HEK293T (cell line): ENCODE data around the gene GOLGA6D.
"Not testable (repeated sequence)": the region's sequence is repeated elsewhere in the genome, so short reads cannot be mapped to it uniquely, and the experiment has no call there.

ENCODE experiments used
- CTCF ChIA-PET: fragments of 350-600 bp; formaldehyde crosslinking; extraction: SDS; loops from one replicate; lab custom pipeline; 2021; ENCODE audit warnings: antibody characterized with exemption, inconsistent platforms; lab: Yijun Ruan, JAX
- POLR2A ChIA-PET: fragments of 350-600 bp; formaldehyde crosslinking; extraction: SDS; loops from one replicate; lab custom pipeline; 2020; ENCODE audit warnings: antibody characterized with exemption, inconsistent platforms; lab: Yijun Ruan, JAX
- DNase-seq: peaks from one replicate; pipeline ENCODE4 v3.0.0; 2012; ENCODE audit warnings: mixed read lengths; ENCODE audit errors: extremely low spot score
- ARNT ChIP-seq: fragments of 450-650 bp; IDR thresholded peaks from 2 replicates; pipeline ENCODE4 v1.6.1; 2017; ENCODE audit warnings: mild to moderate bottlenecking
- BHLHE40 ChIP-seq: fragments of 450-650 bp; IDR thresholded peaks from 2 replicates; pipeline ENCODE4 v1.6.1; 2016; ENCODE audit warnings: mild to moderate bottlenecking, moderate library complexity, borderline replicate concordance
- CTBP1 ChIP-seq: fragments of 450-650 bp; IDR thresholded peaks from 2 replicates; pipeline ENCODE4 v1.6.1; 2016; ENCODE audit warnings: borderline replicate concordance
- ELF4 ChIP-seq: fragments of 450-650 bp; IDR thresholded peaks from 2 replicates; pipeline ENCODE4 v1.6.1; 2017; ENCODE audit warnings: antibody characterized with exemption
- FOXA1 ChIP-seq: fragments of 450-650 bp; IDR thresholded peaks from 2 replicates; pipeline ENCODE4 v1.6.1; 2016; ENCODE audit warnings: mild to moderate bottlenecking
- FOXK2 ChIP-seq: fragments of 450-650 bp; IDR thresholded peaks from 2 replicates; pipeline ENCODE4 v1.6.1; 2016; ENCODE audit warnings: mild to moderate bottlenecking
- FOXM1 ChIP-seq: fragments of 450-650 bp; IDR thresholded peaks from 2 replicates; pipeline ENCODE4 v1.6.1; 2017; ENCODE audit warnings: mild to moderate bottlenecking, borderline replicate concordance
- HDGF ChIP-seq: fragments of 450-650 bp; IDR thresholded peaks from 2 replicates; pipeline ENCODE4 v1.6.1; 2017; ENCODE audit warnings: antibody characterized with exemption, borderline replicate concordance
- L3MBTL2 ChIP-seq: fragments of 450-650 bp; conservative IDR thresholded peaks from 2 replicates; pipeline ENCODE4 v1.6.1; 2016; ENCODE audit warnings: mild to moderate bottlenecking
- LEF1 ChIP-seq: fragments of 450-650 bp; IDR thresholded peaks from 2 replicates; pipeline ENCODE4 v1.6.1; 2017; ENCODE audit warnings: mild to moderate bottlenecking, borderline replicate concordance
- NFRKB ChIP-seq: fragments of 450-650 bp; IDR thresholded peaks from 2 replicates; pipeline ENCODE4 v1.6.1; 2016; ENCODE audit warnings: mild to moderate bottlenecking, moderate library complexity
- PKNOX1 ChIP-seq: fragments of 450-650 bp; IDR thresholded peaks from 2 replicates; pipeline ENCODE4 v1.6.1; 2016
- SP1 ChIP-seq: fragments of 450-650 bp; IDR thresholded peaks from 2 replicates; pipeline ENCODE4 v1.6.1; 2017
- SUZ12 ChIP-seq: fragments of 450-650 bp; IDR thresholded peaks from 2 replicates; pipeline ENCODE4 v1.6.1; 2016; ENCODE audit warnings: mild to moderate bottlenecking
- TARDBP ChIP-seq: fragments of 450-650 bp; IDR thresholded peaks from 2 replicates; pipeline ENCODE4 v1.6.1; 2016
- ZNF384 ChIP-seq: fragments of 450-650 bp; IDR thresholded peaks from 2 replicates; pipeline ENCODE4 v1.6.1; 2016

GOLGA6D gene

GRCh38 chr15:75321711-75322110, 39.1 kb downstream of the GOLGA6D start:
- TF ChIP-seq FOXA1 (no peak), BHLHE40 (no peak), FOXK2 (no peak), L3MBTL2 (no peak), FOXM1 (no peak), SP1 (no peak), CTBP1 (no peak), NFRKB (no peak), PKNOX1 (no peak), HDGF (no peak)
- CTCF ChIA-PET, result no interaction called here

GRCh38 chr15:75325922-75326321, 43.3 kb downstream of the GOLGA6D start:
- ChIA-PET CTCF (interaction anchor here (0.6 kb wide), 1 partner anchor 305 kb away, joined by 3 read pairs; no protein-coding TSS in a partner anchor), POLR2A (no interaction called here)
- no peak for TF ChIP-seq ELF4
- TF ChIP-seq ARNT, result no peak
- no peak for TF ChIP-seq PKNOX1
- DNase-seq, result no peak

More at GRCh38 chr15:75321711-75322110, 39.1 kb downstream of the GOLGA6D start:
- no peak for DNase-seq
- POLR2A ChIA-PET, result interaction anchor here (1.4 kb wide), 1 partner anchor 47 kb away, joined by 4 read pairs; the partner anchor contains the start of gene MAN2C1

GRCh38 chr15:75327005-75327404, 44.4 kb downstream of the GOLGA6D start:
- no peak for TF ChIP-seq TARDBP
- no peak for TF ChIP-seq L3MBTL2
- no peak for TF ChIP-seq SUZ12
- TF ChIP-seq PKNOX1, result no peak
- no peak for TF ChIP-seq FOXM1
- TF ChIP-seq NFRKB, result no peak
- TF ChIP-seq LEF1, result no peak
- TF ChIP-seq BHLHE40, result no peak
- ChIA-PET POLR2A (interaction anchor here (0.7 kb wide), 1 partner anchor 169 kb away, joined by 4 read pairs; no protein-coding TSS in a partner anchor), CTCF (no interaction called here)
- no peak for DNase-seq

GRCh38 chr15:75327491-75327890, 44.9 kb downstream of the GOLGA6D start:
- DNase-seq, result no peak
- no peak for TF ChIP-seq FOXM1
- no peak for TF ChIP-seq FOXA1
- TF ChIP-seq BHLHE40, result no peak
- TF ChIP-seq ZNF384, result no peak
- TF ChIP-seq LEF1, result no peak
- TF ChIP-seq FOXK2, result no peak
- TF ChIP-seq SUZ12, result no peak
- TF ChIP-seq ARNT, result no peak
- no peak for TF ChIP-seq NFRKB
- TF ChIP-seq L3MBTL2, result no peak
- no peak for TF ChIP-seq PKNOX1
- TF ChIP-seq TARDBP, result no peak
- no peak for TF ChIP-seq CTBP1
- no peak for TF ChIP-seq HDGF
- no peak for TF ChIP-seq SP1
- no peak for TF ChIP-seq ELF4
- CTCF ChIA-PET, result interaction anchor here (0.6 kb wide), 1 partner anchor 311 kb away, joined by 3 read pairs; no protein-coding TSS in a partner anchor
- POLR2A ChIA-PET, result interaction anchor here (0.7 kb wide), 1 partner anchor 169 kb away, joined by 4 read pairs; no protein-coding TSS in a partner anchor

GRCh38 chr15:75328493-75329314, 46.1 kb downstream of the GOLGA6D start:
- CTCF ChIA-PET, result interaction anchor here (1.3 kb wide), 1 partner anchor 9 kb away, joined by 4 read pairs; no protein-coding TSS in a partner anchor
- POLR2A ChIA-PET, result no interaction called here
- TF ChIP-seq HDGF (no peak), ELF4 (no peak), BHLHE40 (no peak)
- DNase-seq, result no peak

GRCh38 chr15:75329571-75329970, 46.9 kb downstream of the GOLGA6D start:
- ChIA-PET POLR2A (no interaction called here), CTCF (interaction anchor here (0.8 to 1.3 kb wide), 2 partner anchors 10 to 38 kb away, joined by 4 read pairs; no protein-coding TSS in a partner anchor)
- no peak for TF ChIP-seq FOXM1
- TF ChIP-seq NFRKB, result no peak
- TF ChIP-seq SUZ12, result no peak
- TF ChIP-seq ELF4, result no peak
- TF ChIP-seq BHLHE40, result no peak
- TF ChIP-seq SP1, result no peak
- TF ChIP-seq CTBP1, result no peak
- no peak for TF ChIP-seq HDGF
- TF ChIP-seq TARDBP, result no peak
- TF ChIP-seq FOXA1, result no peak
- TF ChIP-seq L3MBTL2, result no peak
- TF ChIP-seq FOXK2, result no peak
- TF ChIP-seq PKNOX1, result no peak
- DNase-seq, result no peak

GRCh38 chr15:75332093-75332492, 49.5 kb downstream of the GOLGA6D start:
- POLR2A ChIA-PET, DNase-seq: not testable (repeated sequence)

GRCh38 chr15:75333654-75334419, 51.2 kb downstream of the GOLGA6D start:
- DNase-seq, result not testable (repeated sequence)
- ChIA-PET CTCF (interaction anchor here (0.7 to 1.7 kb wide), 2 partner anchors 34 to 305 kb away, joined by 3 to 9 read pairs; no protein-coding TSS in a partner anchor), POLR2A (interaction anchor here (2.3 kb wide), 1 partner anchor 14 kb away, joined by 13 read pairs; the partner anchor contains the start of gene NEIL1)

More at GRCh38 chr15:75332093-75332492, 49.5 kb downstream of the GOLGA6D start:
- CTCF ChIA-PET, result not testable (repeated sequence)
